GM12875 (cell line): ENCODE data around the gene PSME2.

Source experiments
- H3K4me3 ChIP-seq: one replicate; pipeline ENCODE4 v1.5.1; 2011; ENCODE audit warnings: low read depth, low read length, control low read depth
- TF ChIP-seq, protein P1 (sequence below): IDR thresholded peaks from 2 replicates; pipeline ENCODE4 v1.5.1; 2011; ENCODE audit warnings: low read depth, mild to moderate bottlenecking, control low read depth, inconsistent platforms, low read length, moderate library complexity, borderline replicate concordance; ENCODE audit not compliant: insufficient read depth

PSME2 gene

DNA sequence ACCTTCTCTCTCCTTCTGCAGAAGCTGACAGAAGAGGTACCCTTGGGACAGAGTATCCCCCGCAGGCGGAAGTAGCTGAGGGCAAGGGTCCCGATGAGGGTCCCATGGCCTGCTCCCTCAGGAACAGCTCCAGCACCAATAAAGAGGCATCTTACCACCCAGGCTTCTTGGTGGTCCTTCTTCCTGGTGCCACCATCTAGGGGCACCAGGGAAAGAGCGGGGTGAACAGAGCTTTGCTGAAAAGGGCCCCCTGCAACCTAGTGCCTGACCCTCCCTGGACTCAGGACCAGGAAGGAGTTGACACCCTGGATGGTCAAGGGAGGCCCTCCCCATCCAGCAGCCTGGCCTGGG is 14.1 kb upstream of the PSME2 start:
- no peak overlapping the region for H3K4me3 ChIP-seq
- TF ChIP-seq, protein P1, sequence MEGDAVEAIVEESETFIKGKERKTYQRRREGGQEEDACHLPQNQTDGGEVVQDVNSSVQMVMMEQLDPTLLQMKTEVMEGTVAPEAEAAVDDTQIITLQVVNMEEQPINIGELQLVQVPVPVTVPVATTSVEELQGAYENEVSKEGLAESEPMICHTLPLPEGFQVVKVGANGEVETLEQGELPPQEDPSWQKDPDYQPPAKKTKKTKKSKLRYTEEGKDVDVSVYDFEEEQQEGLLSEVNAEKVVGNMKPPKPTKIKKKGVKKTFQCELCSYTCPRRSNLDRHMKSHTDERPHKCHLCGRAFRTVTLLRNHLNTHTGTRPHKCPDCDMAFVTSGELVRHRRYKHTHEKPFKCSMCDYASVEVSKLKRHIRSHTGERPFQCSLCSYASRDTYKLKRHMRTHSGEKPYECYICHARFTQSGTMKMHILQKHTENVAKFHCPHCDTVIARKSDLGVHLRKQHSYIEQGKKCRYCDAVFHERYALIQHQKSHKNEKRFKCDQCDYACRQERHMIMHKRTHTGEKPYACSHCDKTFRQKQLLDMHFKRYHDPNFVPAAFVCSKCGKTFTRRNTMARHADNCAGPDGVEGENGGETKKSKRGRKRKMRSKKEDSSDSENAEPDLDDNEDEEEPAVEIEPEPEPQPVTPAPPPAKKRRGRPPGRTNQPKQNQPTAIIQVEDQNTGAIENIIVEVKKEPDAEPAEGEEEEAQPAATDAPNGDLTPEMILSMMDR: no peak

DNA sequence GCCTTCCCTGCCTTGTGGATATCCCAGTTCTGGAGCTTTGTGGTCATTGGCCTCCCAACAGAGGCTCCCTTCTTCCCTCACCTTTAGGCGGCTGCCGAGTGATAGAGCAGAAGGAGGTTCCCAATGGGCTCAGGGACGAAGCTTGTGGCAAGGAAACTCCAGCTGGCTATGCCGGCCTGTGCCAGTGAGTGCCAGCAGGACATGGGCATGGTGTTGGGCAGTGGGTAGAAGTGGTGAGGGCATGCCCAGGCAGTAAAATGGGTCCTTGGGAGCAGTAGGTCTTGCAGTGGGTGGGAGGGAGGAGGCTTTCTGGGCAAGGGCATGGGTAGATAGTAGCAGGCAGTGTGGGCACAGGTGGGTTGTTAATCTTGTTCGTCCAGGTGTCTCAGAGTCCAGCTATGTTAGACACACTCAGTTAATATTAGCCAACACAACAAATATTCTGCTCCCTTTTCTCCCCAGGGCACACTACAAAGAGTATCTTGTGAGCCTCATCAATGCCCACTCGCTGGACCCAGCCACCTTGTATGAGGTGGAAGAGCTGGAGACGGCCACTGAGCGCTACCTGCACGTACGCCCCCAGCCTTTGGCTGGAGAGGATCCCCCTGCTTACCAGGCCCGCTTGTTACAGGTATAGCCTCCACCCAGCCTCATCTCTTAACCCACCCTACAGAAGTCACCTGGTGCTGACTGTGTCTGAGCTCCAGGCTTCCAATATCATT is 13.5 kb upstream of the PSME2 start:
- no peak overlapping the region for H3K4me3 ChIP-seq
- TF ChIP-seq, protein P1: no peak

DNA sequence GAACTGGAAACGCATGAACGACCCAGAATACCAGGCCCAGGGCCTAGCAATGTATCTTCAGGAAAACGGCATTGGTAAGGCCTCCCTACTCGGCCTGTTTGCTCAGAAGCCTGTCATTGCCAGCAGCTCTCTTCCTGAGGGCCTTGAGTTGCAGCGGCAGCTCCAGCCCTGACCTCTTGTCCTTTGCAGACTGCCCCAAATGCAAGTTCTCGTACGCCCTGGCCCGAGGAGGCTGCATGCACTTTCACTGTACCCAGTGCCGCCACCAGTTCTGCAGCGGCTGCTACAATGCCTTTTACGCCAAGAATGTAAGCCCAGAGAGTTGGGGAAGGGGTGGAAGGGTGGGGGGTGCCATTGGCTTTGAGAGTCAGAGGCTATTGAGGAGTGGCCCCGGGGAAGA is 10.9 kb upstream of the PSME2 start:
- TF ChIP-seq, protein P1: no peak
- H3K4me3 ChIP-seq: no peak overlapping the region

DNA sequence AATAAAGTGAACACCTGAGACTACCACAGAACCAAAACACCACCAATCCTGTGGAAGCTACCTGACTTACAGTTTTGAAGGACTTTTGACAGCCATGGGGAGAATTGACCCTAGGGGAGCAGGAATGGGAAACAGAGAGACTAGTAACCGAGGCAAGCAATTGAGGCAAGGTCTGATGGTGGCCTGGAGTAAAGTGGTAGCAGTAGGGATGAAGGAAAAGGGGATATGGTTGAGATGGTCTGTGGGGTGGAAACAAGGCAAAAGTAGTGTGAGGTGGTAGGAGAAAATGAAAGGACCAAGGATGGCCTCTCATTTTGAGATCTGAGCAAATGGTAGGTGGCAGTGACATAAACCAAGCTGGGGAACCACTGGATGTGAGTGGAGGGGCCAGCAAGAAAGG is 10.4 kb upstream of the PSME2 start:
- TF ChIP-seq, protein P1: no peak
- no peak overlapping the region for H3K4me3 ChIP-seq

DNA sequence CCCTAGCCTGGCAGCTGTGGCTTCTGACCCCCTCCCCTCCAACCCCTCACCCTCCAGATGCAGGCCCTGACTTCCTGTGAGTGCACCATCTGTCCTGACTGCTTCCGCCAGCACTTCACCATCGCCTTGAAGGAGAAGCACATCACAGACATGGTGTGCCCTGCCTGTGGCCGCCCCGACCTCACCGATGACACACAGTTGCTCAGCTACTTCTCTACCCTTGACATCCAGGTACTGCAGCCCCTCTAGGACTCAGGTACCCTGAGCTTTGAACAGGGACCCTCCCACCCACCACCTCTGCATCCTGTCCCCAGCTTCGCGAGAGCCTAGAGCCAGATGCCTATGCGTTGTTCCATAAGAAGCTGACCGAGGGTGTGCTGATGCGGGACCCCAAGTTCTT is 8.7 kb upstream of the PSME2 start:
- H3K4me3 ChIP-seq: no peak overlapping the region
- TF ChIP-seq, protein P1: no peak

DNA sequence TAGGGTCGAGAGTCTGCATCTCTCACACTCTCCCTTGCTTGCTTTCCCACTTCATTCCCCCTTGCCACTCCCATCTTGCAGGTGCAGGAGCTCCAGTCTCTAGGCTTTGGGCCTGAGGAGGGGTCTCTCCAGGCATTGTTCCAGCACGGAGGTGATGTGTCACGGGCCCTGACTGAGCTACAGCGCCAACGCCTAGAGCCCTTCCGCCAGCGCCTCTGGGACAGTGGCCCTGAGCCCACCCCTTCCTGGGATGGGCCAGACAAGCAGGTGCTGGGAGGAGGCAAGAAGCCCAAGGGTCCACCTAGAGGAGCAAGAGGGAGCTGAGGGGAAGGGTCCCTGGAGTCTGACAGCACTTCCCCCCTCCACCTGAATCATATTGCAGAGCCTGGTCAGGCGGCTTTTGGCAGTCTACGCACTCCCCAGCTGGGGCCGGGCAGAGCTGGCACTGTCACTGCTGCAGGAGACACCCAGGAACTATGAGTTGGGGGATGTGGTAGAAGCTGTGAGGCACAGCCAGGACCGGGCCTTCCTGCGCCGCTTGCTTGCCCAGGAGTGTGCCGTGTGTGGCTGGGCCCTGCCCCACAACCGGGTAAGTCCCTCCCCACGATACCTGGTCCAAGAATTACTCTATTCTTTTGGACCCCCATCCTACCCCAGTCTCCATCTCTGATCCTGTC is 5.1 kb upstream of the PSME2 start:
- no peak overlapping the region for H3K4me3 ChIP-seq
- TF ChIP-seq, protein P1: no peak

DNA sequence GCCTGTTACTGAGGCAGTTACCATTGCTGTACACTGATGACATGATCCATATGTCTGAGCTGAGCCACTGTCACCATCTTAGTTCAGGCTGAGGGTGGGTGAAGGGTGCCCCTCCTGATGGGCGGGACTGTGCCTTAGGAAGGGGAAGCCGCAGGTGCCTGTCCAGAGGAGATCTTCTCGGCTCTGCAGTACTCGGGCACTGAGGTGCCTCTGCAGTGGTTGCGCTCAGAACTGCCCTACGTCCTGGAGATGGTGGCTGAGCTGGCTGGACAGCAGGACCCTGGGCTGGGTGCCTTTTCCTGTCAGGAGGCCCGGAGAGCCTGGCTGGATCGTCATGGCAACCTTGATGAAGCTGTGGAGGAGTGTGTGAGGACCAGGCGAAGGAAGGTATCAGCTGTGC is 4.6 kb upstream of the PSME2 start:
- H3K4me3 ChIP-seq: no peak overlapping the region
- TF ChIP-seq, protein P1: no peak
